OCI-M2 (cell line): ENCODE data around the gene ADAM29.
"Not testable (repeated sequence)": the region's sequence is repeated elsewhere in the genome, so short reads cannot be mapped to it uniquely, and the experiment has no call there.

Experiments used
- DNase-seq: peaks from one replicate; lab custom pipeline; 2025; ENCODE audit not compliant: unreplicated experiment; lab: John Stamatoyannopoulos, UW

The ADAM29 gene

DNA sequence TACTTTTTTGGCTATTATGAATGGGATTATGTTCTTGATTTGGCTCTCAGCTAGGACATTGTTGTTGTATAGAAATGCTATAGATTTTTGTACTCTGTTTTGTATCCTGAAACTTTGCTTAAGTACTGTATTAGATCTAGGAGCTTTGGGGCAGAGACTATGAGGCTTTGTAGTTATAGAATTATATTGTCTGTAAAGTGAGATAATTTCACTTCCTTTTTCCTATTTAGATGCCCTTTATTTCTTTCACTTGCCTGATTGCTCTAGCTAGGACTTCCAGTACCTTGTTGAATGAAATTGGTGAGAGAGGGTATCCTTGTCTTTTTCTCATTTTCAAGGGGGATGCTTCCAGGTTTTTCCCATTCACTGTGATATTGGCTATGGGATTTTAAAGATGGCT, 28.1 kb downstream of the ADAM29 start:
- no peak for DNase-seq

DNA sequence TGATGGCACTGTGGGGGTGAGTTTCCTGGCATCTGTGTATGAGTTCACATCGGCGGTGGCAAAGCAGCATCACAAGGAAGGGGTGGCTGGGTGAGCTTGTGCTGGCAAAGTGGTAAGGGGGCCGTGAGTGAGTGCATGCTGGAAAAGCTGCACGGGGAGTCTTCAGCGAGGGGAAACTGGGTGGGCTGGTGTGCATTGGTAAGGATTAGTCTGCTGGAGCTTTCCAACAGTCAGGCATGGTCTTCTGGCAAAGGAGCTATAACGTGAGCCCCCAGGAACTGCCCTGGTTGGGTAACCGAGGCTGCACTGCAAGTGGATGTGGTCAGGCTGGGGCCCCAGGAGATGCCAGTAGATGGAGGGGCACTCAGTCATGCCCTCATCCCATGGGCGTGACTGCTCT, 30.7 kb downstream of the ADAM29 start:
- DNase-seq, result no peak

- DNase-seq, result no peak
Measured at GRCh38 chr4:174972911-174973310, 54.8 kb downstream of the ADAM29 start.

- no peak for DNase-seq
Measured at GRCh38 chr4:174973336-174973735, 55.2 kb downstream of the ADAM29 start.

GRCh38 chr4:174983128-174983750, 65.1 kb downstream of the ADAM29 start:
- no peak for DNase-seq

DNA sequence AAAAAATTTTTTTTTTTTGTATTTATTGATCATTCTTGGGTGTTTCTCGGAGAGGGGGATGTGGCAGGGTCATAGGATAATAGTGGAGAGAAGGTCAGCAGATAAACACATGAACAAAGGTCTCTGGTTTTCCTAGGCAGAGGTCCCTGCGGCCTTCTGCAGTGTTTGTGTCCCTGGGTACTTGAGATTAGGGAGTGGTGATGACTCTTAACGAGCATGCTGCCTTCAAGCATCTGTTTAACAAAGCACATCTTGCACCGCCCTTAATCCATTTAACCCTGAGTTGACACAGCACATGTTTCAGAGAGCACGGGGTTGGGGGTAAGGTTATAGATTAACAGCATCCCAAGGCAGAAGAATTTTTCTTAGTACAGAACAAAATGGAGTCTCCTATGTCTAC, 65.7 kb downstream of the ADAM29 start:
- DNase-seq, result not testable (repeated sequence)

GRCh38 chr4:174989791-174990190, 71.6 kb downstream of the ADAM29 start:
- no peak for DNase-seq

GRCh38 chr4:174993916-174994315, 75.8 kb downstream of the ADAM29 start:
- no peak for DNase-seq

DNA sequence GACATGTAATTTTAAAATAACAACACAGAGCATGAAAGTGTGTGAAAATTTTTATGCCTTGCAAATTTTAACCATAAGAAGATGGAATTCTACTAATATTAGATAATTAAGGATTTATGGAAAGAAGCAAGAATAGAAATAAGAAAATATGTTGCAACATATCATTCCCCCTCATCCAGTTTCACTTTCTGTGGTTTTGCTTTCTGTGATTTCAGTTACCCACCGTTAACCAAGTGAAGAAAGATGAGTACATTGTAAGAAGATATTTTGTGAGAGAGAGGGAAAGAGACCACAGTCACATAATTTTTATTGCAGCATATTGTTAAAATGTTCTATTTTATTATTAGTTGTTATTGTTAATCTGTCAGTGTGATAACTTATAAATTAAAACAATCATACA, 77.9 kb downstream of the ADAM29 start:
- DNase-seq, result no peak

DNA sequence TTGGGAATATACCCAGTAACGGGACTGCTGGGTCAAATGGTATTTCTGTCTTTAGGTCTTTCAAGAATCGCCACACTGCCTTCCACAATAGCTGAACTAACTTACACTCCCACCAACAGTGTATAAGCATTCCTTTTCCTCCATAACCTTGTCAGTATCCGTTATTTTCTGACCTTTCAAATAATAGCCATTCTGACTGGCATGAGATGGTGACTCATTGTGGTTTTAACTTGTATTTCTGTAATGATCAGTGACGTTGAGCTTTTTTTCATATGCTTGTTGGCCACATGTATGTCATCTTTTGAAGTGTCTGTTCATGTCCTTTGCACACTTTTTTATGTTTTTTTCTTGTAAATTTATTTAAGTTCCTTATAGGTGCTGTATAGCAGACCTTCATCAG, 81.2 kb downstream of the ADAM29 start:
- no peak for DNase-seq

DNA sequence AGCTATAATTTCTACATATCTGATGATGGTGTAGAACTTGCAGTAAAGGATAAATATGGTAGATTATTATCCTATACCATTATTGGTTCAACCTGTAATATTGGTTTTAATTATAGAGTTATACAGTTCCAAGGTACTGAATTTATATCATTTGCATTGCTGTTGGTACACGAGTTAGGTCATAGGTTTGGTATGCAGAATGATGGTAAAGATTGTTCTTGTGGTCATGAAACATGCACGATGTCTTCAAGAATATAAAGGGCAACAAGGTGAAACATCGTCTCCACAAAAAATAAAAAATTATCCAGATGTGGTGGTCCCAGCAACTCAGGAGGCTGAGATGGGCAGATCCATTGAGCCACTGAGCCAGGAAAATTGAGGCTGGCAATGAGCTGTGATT, 99.6 kb downstream of the ADAM29 start:
- DNase-seq, result no peak

GRCh38 chr4:175019447-175019846, 101.3 kb downstream of the ADAM29 start:
- not testable (repeated sequence) for DNase-seq
